Trophoblast cell (in vitro differentiated cells and primary cell): Measurements from ENCODE around the gene TREML2.
A peak's percentile ranks its signal among the peaks of the same experiment; 100 is the strongest.

Experiments
- DNase-seq, 2 donors: peaks; one replicate each; pipeline ENCODE4 v3.0.0-alpha.2; 2016
- H2AFZ ChIP-seq: 2 replicates; pipeline ENCODE4 v1.6.1; 2013; ENCODE audit warnings: low read length, moderate library complexity, mild to moderate bottlenecking; ENCODE audit not compliant: insufficient read depth, poor library complexity
- H2AK5ac ChIP-seq: 2 replicates; pipeline ENCODE4 v1.6.1; 2013; ENCODE audit warnings: mild to moderate bottlenecking, low read length
- H2BK120ac ChIP-seq: 2 replicates; pipeline ENCODE4 v1.6.1; 2013; ENCODE audit warnings: low read length, mild to moderate bottlenecking, moderate library complexity; ENCODE audit not compliant: insufficient read depth, poor library complexity
- H2BK12ac ChIP-seq: 2 replicates; pipeline ENCODE4 v1.6.1; 2013; ENCODE audit warnings: mild to moderate bottlenecking, low read length, moderate library complexity
- H2BK5ac ChIP-seq: 2 replicates; pipeline ENCODE4 v1.6.1; 2013; ENCODE audit warnings: low read length, low read depth, moderate library complexity, mild to moderate bottlenecking; ENCODE audit not compliant: poor library complexity
- H3K14ac ChIP-seq: 2 replicates; pipeline ENCODE4 v1.6.1; 2013; ENCODE audit warnings: mild to moderate bottlenecking, low read length
- H3K18ac ChIP-seq: 2 replicates; pipeline ENCODE4 v1.6.1; 2013; ENCODE audit warnings: mild to moderate bottlenecking, low read length
- H3K23ac ChIP-seq: 2 replicates; pipeline ENCODE4 v1.6.1; 2013; ENCODE audit warnings: low read length
- H3K27ac ChIP-seq: 2 replicates; pipeline ENCODE4 v1.5.1; 2013; ENCODE audit warnings: low read depth, mild to moderate bottlenecking, inconsistent platforms, low read length, moderate library complexity
- H3K27me3 ChIP-seq: 2 replicates; pipeline ENCODE4 v1.6.1; 2013; ENCODE audit warnings: inconsistent platforms, mild to moderate bottlenecking, low read length, moderate library complexity; ENCODE audit not compliant: insufficient read depth
- H3K36me3 ChIP-seq, 2 experiments: 1 replicate in 1 of 2; 2 replicates in 1 of 2; pipeline ENCODE4 v1.6.1; 2013; ENCODE audit warnings: low read length in 2 of 2, mild to moderate bottlenecking in 2 of 2, moderate library complexity in 1 of 2; ENCODE audit not compliant: insufficient read depth in 2 of 2, control insufficient read depth in 1 of 2
- H3K4ac ChIP-seq: 2 replicates; pipeline ENCODE4 v1.6.1; 2013; ENCODE audit warnings: low read depth, mild to moderate bottlenecking, low read length, moderate library complexity
- H3K4me1 ChIP-seq, 2 experiments: 1 replicate in 1 of 2; 2 replicates in 1 of 2; pipeline ENCODE4 v1.6.1; 2013; ENCODE audit warnings: low read length in 2 of 2, mild to moderate bottlenecking in 2 of 2, moderate library complexity in 1 of 2; ENCODE audit not compliant: insufficient read depth in 2 of 2, control insufficient read depth in 1 of 2
- H3K4me2 ChIP-seq: 2 replicates; pipeline ENCODE4 v1.6.1; 2013; ENCODE audit warnings: inconsistent platforms, mild to moderate bottlenecking, low read length, moderate library complexity
- H3K4me3 ChIP-seq: 2 replicates; pipeline ENCODE4 v1.5.1; 2013; ENCODE audit warnings: mild to moderate bottlenecking, low read depth, low read length, inconsistent platforms
- H3K79me1 ChIP-seq: one replicate; pipeline ENCODE4 v1.6.1; 2013; ENCODE audit warnings: low read length
- H3K79me2 ChIP-seq: 2 replicates; pipeline ENCODE4 v1.6.1; 2013; ENCODE audit warnings: low read length, mild to moderate bottlenecking; ENCODE audit not compliant: control insufficient read depth, insufficient read depth, poor library complexity
- H3K9ac ChIP-seq: 2 replicates; pipeline ENCODE4 v1.6.1; 2013; ENCODE audit warnings: mild to moderate bottlenecking, low read length
- H3K9me3 ChIP-seq: 2 replicates; pipeline ENCODE4 v1.6.1; 2013; ENCODE audit warnings: low read depth, mild to moderate bottlenecking, control low read depth, inconsistent platforms, low read length; ENCODE audit not compliant: insufficient read depth
- H4K12ac ChIP-seq: 2 replicates; pipeline ENCODE4 v1.6.1; 2013; ENCODE audit warnings: low read depth, mild to moderate bottlenecking, low read length, moderate library complexity
- H4K8ac ChIP-seq: 2 replicates; pipeline ENCODE4 v1.6.1; 2013; ENCODE audit warnings: low read depth, mild to moderate bottlenecking, low read length, moderate library complexity
- H4K91ac ChIP-seq: one replicate; pipeline ENCODE4 v1.6.1; 2013; ENCODE audit warnings: low read depth, mild to moderate bottlenecking, low read length, moderate library complexity
- WGBS: extraction: QIAGEN DNeasy Blood & Tissue Kit; methylation state at CpG from one replicate; pipeline ENCODE4 v1.1.7; 2013; ENCODE audit warnings: missing lambda C conversion rate; ENCODE audit not compliant: insufficient read length, insufficient coverage; ENCODE audit errors: extremely low coverage; 5-methylcytosine and 5-hydroxymethylcytosine counted together

The TREML2 gene

DNA sequence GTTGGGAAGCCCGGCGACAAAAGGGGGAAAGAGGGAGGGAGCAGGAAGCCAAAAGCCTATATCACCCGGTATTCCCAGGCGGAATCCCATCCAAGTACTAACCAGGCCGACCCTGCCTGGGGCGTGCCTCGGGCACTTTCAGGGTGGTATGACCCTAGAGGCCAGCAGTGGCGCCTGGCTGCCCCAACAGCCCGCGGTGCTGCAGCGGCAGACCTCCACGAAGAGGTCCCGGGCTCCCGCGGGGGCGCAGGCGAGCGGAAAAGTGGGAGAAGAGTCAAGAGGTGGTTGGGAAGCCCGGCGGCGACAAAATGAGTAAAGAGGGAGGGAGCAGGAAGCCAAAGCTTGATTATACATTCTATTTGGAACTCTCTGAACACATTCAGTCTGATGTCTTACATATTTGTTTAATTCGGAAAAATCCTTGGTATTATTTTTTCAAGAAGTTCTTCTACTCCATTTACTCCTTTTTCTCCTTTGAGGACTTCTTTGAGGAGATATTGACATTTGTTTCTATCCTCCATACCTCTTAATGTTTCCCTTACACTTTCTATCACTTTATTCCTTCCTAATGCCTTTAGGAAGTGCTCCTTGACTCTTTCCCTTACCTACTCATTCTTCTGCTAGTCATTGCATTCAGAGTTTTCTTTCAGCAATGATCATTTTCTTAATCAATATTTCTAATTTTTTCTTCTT, 38.7 kb upstream of the TREML2 start:
- no peak overlapping the region for H4K12ac ChIP-seq
- no peak overlapping the region for H2BK12ac ChIP-seq
- H3K79me2 ChIP-seq: no peaks in the 10 kb centered on the region
- H3K9ac ChIP-seq: no peak overlapping the region
- H3K18ac ChIP-seq: no peak overlapping the region
- H3K4me3 ChIP-seq: no peak overlapping the region
- H3K14ac ChIP-seq: no peak overlapping the region
- no peak overlapping the region for H2AK5ac ChIP-seq
- no peak overlapping the region for H2BK5ac ChIP-seq
- H3K23ac ChIP-seq: no peak overlapping the region
- no peak overlapping the region for H3K27ac ChIP-seq
- DNase-seq: peak in 1 of 2 donors; percentile 6
- WGBS: no CpG with 5 or more reads among the region's 22 CpGs
- no peaks in the 10 kb centered on the region for H3K27me3 ChIP-seq
- H3K9me3 ChIP-seq: no peaks in the 10 kb centered on the region
- H3K4me2 ChIP-seq: peak overlapping the region; percentile 57
- H4K91ac ChIP-seq: no peak overlapping the region
- H3K4ac ChIP-seq: no peak overlapping the region
- peaks cover 3% of the 10 kb centered on the region in 2 experiments for H3K4me1 ChIP-seq
- no peak overlapping the region for H2AFZ ChIP-seq
- H3K79me1 ChIP-seq: no peaks in the 10 kb centered on the region
- no peak overlapping the region for H4K8ac ChIP-seq
- no peak overlapping the region for H2BK120ac ChIP-seq
- H3K36me3 ChIP-seq: no peaks in the 10 kb centered on the region

DNA sequence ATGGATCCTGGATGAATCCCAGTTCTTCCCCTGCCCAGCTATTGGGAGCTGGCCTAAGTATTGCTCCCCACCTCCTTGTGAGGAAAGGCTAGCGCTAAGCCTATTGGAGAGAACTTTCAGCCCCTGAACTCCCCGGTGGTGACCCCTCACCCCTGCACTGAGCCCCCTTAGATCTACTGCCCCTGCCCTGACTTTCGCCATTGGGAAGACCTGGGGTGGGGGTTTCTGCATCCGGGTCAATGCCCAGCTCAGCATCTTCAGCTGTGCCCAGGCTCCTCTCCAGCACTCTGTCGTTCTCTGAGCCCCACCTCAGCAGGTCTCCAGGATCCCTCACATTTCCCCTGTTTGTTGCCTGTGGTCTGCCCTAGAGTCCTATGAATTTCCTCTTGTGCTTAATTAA, 36.2 kb upstream of the TREML2 start:
- H3K27ac ChIP-seq: no peak overlapping the region
- no peak overlapping the region for H3K23ac ChIP-seq
- no peaks in the 10 kb centered on the region for H3K9me3 ChIP-seq
- H3K4me2 ChIP-seq: no peak overlapping the region
- H3K18ac ChIP-seq: no peak overlapping the region
- no peak overlapping the region for H2BK12ac ChIP-seq
- H3K79me2 ChIP-seq: no peaks in the 10 kb centered on the region
- H3K36me3 ChIP-seq: no peaks in the 10 kb centered on the region
- H4K12ac ChIP-seq: no peak overlapping the region
- H3K4me1 ChIP-seq: peaks cover 3% of the 10 kb centered on the region in 2 experiments
- no peak overlapping the region for H3K14ac ChIP-seq
- no peaks in the 10 kb centered on the region for H3K79me1 ChIP-seq
- DNase-seq: no peak
- no peak overlapping the region for H2AFZ ChIP-seq
- no peaks in the 10 kb centered on the region for H3K27me3 ChIP-seq
- H3K4ac ChIP-seq: no peak overlapping the region
- no peak overlapping the region for H2BK120ac ChIP-seq
- no CpG with 5 or more reads among the region's 5 CpGs for WGBS
- no peak overlapping the region for H3K4me3 ChIP-seq
- no peak overlapping the region for H4K91ac ChIP-seq
- H3K9ac ChIP-seq: no peak overlapping the region
- H4K8ac ChIP-seq: no peak overlapping the region
- no peak overlapping the region for H2AK5ac ChIP-seq
- H2BK5ac ChIP-seq: no peak overlapping the region

DNA sequence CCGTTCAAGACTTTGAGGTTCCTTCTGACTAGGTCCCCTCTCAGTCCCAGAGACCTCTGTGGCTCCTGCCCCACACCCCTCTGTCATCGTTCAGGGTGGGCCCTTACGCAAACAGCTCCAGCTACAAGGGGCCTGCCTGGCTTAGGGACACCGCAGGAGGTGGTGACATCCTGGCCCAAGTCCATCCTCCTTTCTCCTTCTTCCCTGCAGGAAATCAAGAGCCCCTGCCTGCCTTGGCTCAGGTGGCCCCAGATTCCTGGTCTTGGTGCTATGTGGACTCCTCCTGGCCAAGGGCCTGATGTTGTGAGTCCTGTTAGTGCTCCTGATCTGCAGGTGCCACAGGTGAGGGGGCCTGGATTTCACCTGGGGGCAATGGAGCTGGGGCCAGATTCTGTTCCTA, 35.3 kb upstream of the TREML2 start:
- Histone ChIP-seq H3K4ac (no peak overlapping the region), H3K9me3 (no peaks in the 10 kb centered on the region), H3K4me1 (peaks cover 3% of the 10 kb centered on the region in 2 experiments), H4K8ac (no peak overlapping the region), H3K18ac (no peak overlapping the region), H2BK120ac (no peak overlapping the region), H3K14ac (no peak overlapping the region), H4K91ac (no peak overlapping the region), H3K79me1 (no peaks in the 10 kb centered on the region), H2BK5ac (no peak overlapping the region), H3K27ac (no peak overlapping the region), H3K9ac (no peak overlapping the region), H4K12ac (no peak overlapping the region), H3K23ac (no peak overlapping the region), H2AFZ (no peak overlapping the region), H3K27me3 (no peaks in the 10 kb centered on the region), H3K79me2 (no peaks in the 10 kb centered on the region), H3K4me2 (no peak overlapping the region), H3K36me3 (no peaks in the 10 kb centered on the region), H2AK5ac (no peak overlapping the region), H2BK12ac (no peak overlapping the region), H3K4me3 (no peak overlapping the region)
- WGBS: no CpG with 5 or more reads among the region's 4 CpGs
- DNase-seq: no peak

DNA sequence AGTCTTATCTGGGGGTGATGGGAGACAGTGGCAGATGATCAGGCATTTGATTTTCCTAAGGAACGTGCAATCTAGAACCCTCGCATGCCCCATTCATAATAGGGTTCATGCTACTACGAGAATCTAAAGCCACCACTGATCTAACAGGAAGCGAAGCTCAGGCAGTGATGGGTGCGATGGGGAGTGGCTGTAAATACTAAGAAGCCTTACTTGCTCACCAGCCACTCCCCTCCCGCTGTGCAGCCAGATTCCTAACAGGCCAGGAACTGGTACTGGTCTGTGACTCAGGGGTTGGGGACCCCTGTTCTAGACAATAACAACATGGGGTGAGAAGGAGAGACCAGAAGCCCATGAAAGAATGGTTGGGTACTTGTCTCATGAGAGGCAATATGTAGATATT, 31.7 kb upstream of the TREML2 start:
- no peaks in the 10 kb centered on the region for H3K4me1 ChIP-seq
- no peak overlapping the region for H2AK5ac ChIP-seq
- H3K9me3 ChIP-seq: no peaks in the 10 kb centered on the region
- no CpG with 5 or more reads among the region's 6 CpGs for WGBS
- H3K14ac ChIP-seq: no peak overlapping the region
- no peak for DNase-seq
- H3K18ac ChIP-seq: no peak overlapping the region
- H3K27ac ChIP-seq: no peak overlapping the region
- H2BK120ac ChIP-seq: no peak overlapping the region
- no peak overlapping the region for H3K4ac ChIP-seq
- H2BK12ac ChIP-seq: no peak overlapping the region
- no peak overlapping the region for H2BK5ac ChIP-seq
- H4K12ac ChIP-seq: no peak overlapping the region
- no peaks in the 10 kb centered on the region for H3K79me2 ChIP-seq
- no peak overlapping the region for H3K9ac ChIP-seq
- H2AFZ ChIP-seq: no peak overlapping the region
- H3K27me3 ChIP-seq: no peaks in the 10 kb centered on the region
- no peak overlapping the region for H4K8ac ChIP-seq
- no peak overlapping the region for H4K91ac ChIP-seq
- no peak overlapping the region for H3K4me2 ChIP-seq
- no peaks in the 10 kb centered on the region for H3K36me3 ChIP-seq
- no peak overlapping the region for H3K23ac ChIP-seq
- H3K4me3 ChIP-seq: no peak overlapping the region
- H3K79me1 ChIP-seq: no peaks in the 10 kb centered on the region
